ENCODE results near the gene HLA-DRB5.

Gene HLA-DRB5

GRCh38 chr6:32488083-32488482 is 42.0 kb downstream of the HLA-DRB5 start:
- no peak for TF ChIP-seq EZH2phosphoT487 (IDR thresholded peaks at IDR 0.05; ENCODE audit: low read length)
- TF ChIP-seq EZH2 (optimal IDR thresholded peaks at IDR 0.05; ENCODE audit: low read depth, low read length) = no peak
- no peak for TF ChIP-seq CTCF (IDR thresholded peaks at IDR 0.05; ENCODE audit: low read length)
- Histone ChIP-seq H3K4me3 (ENCODE audit: low read length) (no peak overlapping the region), H3K36me3 (replicated peaks; ENCODE audit: insufficient read depth, low read length) (no peaks in the 10 kb centered on the region), H3K4me2 (ENCODE audit: low read depth, low read length) (no peak overlapping the region), H3K9me3 (replicated peaks; ENCODE audit: insufficient read depth, low read length) (no peaks in the 10 kb centered on the region), H2AFZ (ENCODE audit: low read length) (no peak overlapping the region), H4K20me1 (ENCODE audit: insufficient read depth, low read length) (no peaks in the 10 kb centered on the region), H3K9me2 (replicated peaks; ENCODE audit: insufficient read depth, low read length) (no peaks in the 10 kb centered on the region), H3K79me2 (ENCODE audit: low read length) (no peaks in the 10 kb centered on the region), H3K27ac (ENCODE audit: low read length) (no peak overlapping the region), H3K27me3 (replicated peaks; ENCODE audit: insufficient read depth, low read length) (no peaks in the 10 kb centered on the region), H3F3A (ENCODE audit: insufficient read depth, low read length) (no peaks in the 10 kb centered on the region), H3K4me1 (ENCODE audit: low read length) (no peaks in the 10 kb centered on the region), H3K9ac (ENCODE audit: low read length) (no peak overlapping the region)
- DNase-seq = no peak

- DNase-seq = no peak
- Histone ChIP-seq H3K27me3 (replicated peaks; ENCODE audit: insufficient read depth, low read length) (no peaks in the 10 kb centered on the region), H2AFZ (ENCODE audit: low read length) (no peak overlapping the region), H3K9me2 (replicated peaks; ENCODE audit: insufficient read depth, low read length) (no peaks in the 10 kb centered on the region), H4K20me1 (ENCODE audit: insufficient read depth, low read length) (no peaks in the 10 kb centered on the region), H3F3A (ENCODE audit: insufficient read depth, low read length) (no peaks in the 10 kb centered on the region), H3K4me2 (ENCODE audit: low read depth, low read length) (no peak overlapping the region), H3K4me3 (ENCODE audit: low read length) (no peak overlapping the region), H3K36me3 (replicated peaks; ENCODE audit: insufficient read depth, low read length) (no peaks in the 10 kb centered on the region), H3K9ac (ENCODE audit: low read length) (no peak overlapping the region), H3K4me1 (ENCODE audit: low read length) (no peaks in the 10 kb centered on the region), H3K27ac (ENCODE audit: low read length) (no peak overlapping the region), H3K9me3 (replicated peaks; ENCODE audit: insufficient read depth, low read length) (no peaks in the 10 kb centered on the region), H3K79me2 (ENCODE audit: low read length) (no peaks in the 10 kb centered on the region)
- no peak for TF ChIP-seq EZH2 (optimal IDR thresholded peaks at IDR 0.05; ENCODE audit: low read depth, low read length)
- TF ChIP-seq CTCF (IDR thresholded peaks at IDR 0.05; ENCODE audit: low read length) = no peak
- no peak for TF ChIP-seq EZH2phosphoT487 (IDR thresholded peaks at IDR 0.05; ENCODE audit: low read length)
Observed at GRCh38 chr6:32484614-32484998, 45.5 kb downstream of the HLA-DRB5 start.

GRCh38 chr6:32483968-32484613 is 46.0 kb downstream of the HLA-DRB5 start:
- H4K20me1 ChIP-seq (ENCODE audit: insufficient read depth, low read length) = no peaks in the 10 kb centered on the region
- no peaks in the 10 kb centered on the region for H3K4me1 ChIP-seq (ENCODE audit: low read length)
- no peak overlapping the region for H3K9ac ChIP-seq (ENCODE audit: low read length)
- no peaks in the 10 kb centered on the region for H3K27me3 ChIP-seq (replicated peaks; ENCODE audit: insufficient read depth, low read length)
- no peaks in the 10 kb centered on the region for H3K79me2 ChIP-seq (ENCODE audit: low read length)
- H3K9me2 ChIP-seq (replicated peaks; ENCODE audit: insufficient read depth, low read length) = no peaks in the 10 kb centered on the region
- H3K4me3 ChIP-seq (ENCODE audit: low read length) = no peak overlapping the region
- H3K9me3 ChIP-seq (replicated peaks; ENCODE audit: insufficient read depth, low read length) = no peaks in the 10 kb centered on the region
- H3F3A ChIP-seq (ENCODE audit: insufficient read depth, low read length) = no peaks in the 10 kb centered on the region
- no peak overlapping the region for H2AFZ ChIP-seq (ENCODE audit: low read length)
- H3K36me3 ChIP-seq (replicated peaks; ENCODE audit: insufficient read depth, low read length) = no peaks in the 10 kb centered on the region
- no peak for TF ChIP-seq CTCF (IDR thresholded peaks at IDR 0.05; ENCODE audit: low read length)
- no peak for TF ChIP-seq EZH2phosphoT487 (IDR thresholded peaks at IDR 0.05; ENCODE audit: low read length)
- no peak for TF ChIP-seq EZH2 (optimal IDR thresholded peaks at IDR 0.05; ENCODE audit: low read depth, low read length)
- no peak for DNase-seq
- no peak overlapping the region for H3K27ac ChIP-seq (ENCODE audit: low read length)
- H3K4me2 ChIP-seq (ENCODE audit: low read depth, low read length) = no peak overlapping the region

Data from MM.1S (cell line).